Panc1 (cell line): ENCODE results near the gene AVL9.

ENCODE experiments used
- POLR2AphosphoS5 ChIP-seq: IDR thresholded peaks from 2 replicates; pipeline ENCODE4 v1.6.1; 2012; ENCODE audit warnings: mild to moderate bottlenecking, low read depth, low read length, moderate library complexity
- TCF7L2 ChIP-seq: IDR thresholded peaks from 2 replicates; pipeline ENCODE4 v1.6.1; 2011; ENCODE audit warnings: mild to moderate bottlenecking, low read depth, low read length, inconsistent platforms
- TF ChIP-seq, protein P1 (sequence below): fragments of 450-650 bp; IDR thresholded peaks from 2 replicates; pipeline ENCODE4 v1.5.1; 2017; ENCODE audit warnings: mild to moderate bottlenecking

DNA sequence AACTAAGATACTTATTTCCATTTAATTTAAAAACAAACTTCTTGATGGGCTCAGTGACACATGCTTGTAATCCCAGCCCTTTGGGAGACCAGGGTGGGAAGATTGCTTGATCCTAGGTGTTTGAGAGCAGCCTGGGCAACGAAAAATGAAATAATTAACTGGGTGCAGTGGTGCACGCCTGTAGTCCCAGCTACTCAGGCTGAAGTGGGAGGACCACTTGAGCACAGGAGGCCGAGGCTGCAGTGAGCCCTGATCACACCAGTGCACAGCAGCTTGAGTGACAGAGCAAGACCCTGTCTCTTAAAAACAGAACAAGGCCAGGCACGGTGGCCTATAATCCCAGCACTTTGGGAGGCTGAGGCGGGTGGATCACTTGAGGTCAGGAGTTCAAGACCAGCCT is 37.4 kb downstream of the AVL9 start:
- TF ChIP-seq, protein P1, sequence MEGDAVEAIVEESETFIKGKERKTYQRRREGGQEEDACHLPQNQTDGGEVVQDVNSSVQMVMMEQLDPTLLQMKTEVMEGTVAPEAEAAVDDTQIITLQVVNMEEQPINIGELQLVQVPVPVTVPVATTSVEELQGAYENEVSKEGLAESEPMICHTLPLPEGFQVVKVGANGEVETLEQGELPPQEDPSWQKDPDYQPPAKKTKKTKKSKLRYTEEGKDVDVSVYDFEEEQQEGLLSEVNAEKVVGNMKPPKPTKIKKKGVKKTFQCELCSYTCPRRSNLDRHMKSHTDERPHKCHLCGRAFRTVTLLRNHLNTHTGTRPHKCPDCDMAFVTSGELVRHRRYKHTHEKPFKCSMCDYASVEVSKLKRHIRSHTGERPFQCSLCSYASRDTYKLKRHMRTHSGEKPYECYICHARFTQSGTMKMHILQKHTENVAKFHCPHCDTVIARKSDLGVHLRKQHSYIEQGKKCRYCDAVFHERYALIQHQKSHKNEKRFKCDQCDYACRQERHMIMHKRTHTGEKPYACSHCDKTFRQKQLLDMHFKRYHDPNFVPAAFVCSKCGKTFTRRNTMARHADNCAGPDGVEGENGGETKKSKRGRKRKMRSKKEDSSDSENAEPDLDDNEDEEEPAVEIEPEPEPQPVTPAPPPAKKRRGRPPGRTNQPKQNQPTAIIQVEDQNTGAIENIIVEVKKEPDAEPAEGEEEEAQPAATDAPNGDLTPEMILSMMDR, result no peak
- TF ChIP-seq POLR2AphosphoS5 (no peak), TCF7L2 (no peak)
